Lower leg skin (tissue), 3 donors: Measurements from ENCODE around the gene TNFAIP8.
"Not testable (repeated sequence)": the region's sequence is repeated elsewhere in the genome, so short reads cannot be mapped to it uniquely, and the experiment has no call there.

Experiments used
- CTCF ChIP-seq, 3 donors: fragments of 450-650 bp; IDR thresholded peaks; one replicate each; pipeline ENCODE4 v1.5.1; 2016; ENCODE audit warnings: antibody characterized with exemption in 3 of 3, mild to moderate bottlenecking in 3 of 3, moderate library complexity in 2 of 3
- POLR2A ChIP-seq, 2 donors: fragments of 450-650 bp; IDR thresholded peaks; one replicate each; pipeline ENCODE4 v1.6.1; 2016 to 2017; ENCODE audit warnings: antibody characterized with exemption in 2 of 2, mild to moderate bottlenecking in 1 of 2, moderate library complexity in 1 of 2

DNA sequence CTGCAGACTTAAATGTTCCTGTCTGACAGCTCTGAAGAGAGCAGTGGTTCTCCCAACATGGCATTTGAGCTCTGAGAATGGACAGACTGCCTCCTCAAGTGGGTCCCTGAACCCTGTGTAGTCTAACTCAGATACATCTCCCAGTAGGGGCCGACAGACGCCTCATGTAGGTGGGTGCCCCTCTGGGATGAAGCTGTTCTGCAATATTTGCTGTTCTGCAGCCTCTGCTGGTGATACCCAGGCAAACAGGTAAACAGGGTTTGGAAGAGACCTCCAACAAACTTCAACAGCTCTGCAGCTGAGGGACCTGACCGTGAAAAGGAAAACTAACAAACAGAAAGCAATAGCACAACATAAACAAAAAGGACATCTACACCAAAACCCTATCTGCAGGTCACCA, 83.8 kb downstream of the TNFAIP8 start:
- TF ChIP-seq CTCF, POLR2A (IDR thresholded peaks at IDR 0.05): not testable (repeated sequence)
